Trophoblast cell (in vitro differentiated cells and primary cell): ENCODE results near the gene ABLIM2.

Source experiments
- DNase-seq, 2 donors: peaks; one replicate each; pipeline ENCODE4 v3.0.0-alpha.2; 2016
- H2AFZ ChIP-seq: 2 replicates; pipeline ENCODE4 v1.6.1; 2013; ENCODE audit warnings: low read length, moderate library complexity, mild to moderate bottlenecking; ENCODE audit not compliant: insufficient read depth, poor library complexity
- H2AK5ac ChIP-seq: 2 replicates; pipeline ENCODE4 v1.6.1; 2013; ENCODE audit warnings: mild to moderate bottlenecking, low read length
- H2BK120ac ChIP-seq: 2 replicates; pipeline ENCODE4 v1.6.1; 2013; ENCODE audit warnings: low read length, mild to moderate bottlenecking, moderate library complexity; ENCODE audit not compliant: insufficient read depth, poor library complexity
- H2BK12ac ChIP-seq: 2 replicates; pipeline ENCODE4 v1.6.1; 2013; ENCODE audit warnings: mild to moderate bottlenecking, low read length, moderate library complexity
- H2BK5ac ChIP-seq: 2 replicates; pipeline ENCODE4 v1.6.1; 2013; ENCODE audit warnings: low read length, low read depth, moderate library complexity, mild to moderate bottlenecking; ENCODE audit not compliant: poor library complexity
- H3K14ac ChIP-seq: 2 replicates; pipeline ENCODE4 v1.6.1; 2013; ENCODE audit warnings: mild to moderate bottlenecking, low read length
- H3K18ac ChIP-seq: 2 replicates; pipeline ENCODE4 v1.6.1; 2013; ENCODE audit warnings: mild to moderate bottlenecking, low read length
- H3K23ac ChIP-seq: 2 replicates; pipeline ENCODE4 v1.6.1; 2013; ENCODE audit warnings: low read length
- H3K27ac ChIP-seq: 2 replicates; pipeline ENCODE4 v1.5.1; 2013; ENCODE audit warnings: low read depth, mild to moderate bottlenecking, inconsistent platforms, low read length, moderate library complexity
- H3K27me3 ChIP-seq: 2 replicates; pipeline ENCODE4 v1.6.1; 2013; ENCODE audit warnings: inconsistent platforms, mild to moderate bottlenecking, low read length, moderate library complexity; ENCODE audit not compliant: insufficient read depth
- H3K36me3 ChIP-seq, 2 experiments: 1 replicate in 1 of 2; 2 replicates in 1 of 2; pipeline ENCODE4 v1.6.1; 2013; ENCODE audit warnings: low read length in 2 of 2, mild to moderate bottlenecking in 2 of 2, moderate library complexity in 1 of 2; ENCODE audit not compliant: insufficient read depth in 2 of 2, control insufficient read depth in 1 of 2
- H3K4ac ChIP-seq: 2 replicates; pipeline ENCODE4 v1.6.1; 2013; ENCODE audit warnings: low read depth, mild to moderate bottlenecking, low read length, moderate library complexity
- H3K4me1 ChIP-seq, 2 experiments: 1 replicate in 1 of 2; 2 replicates in 1 of 2; pipeline ENCODE4 v1.6.1; 2013; ENCODE audit warnings: low read length in 2 of 2, mild to moderate bottlenecking in 2 of 2, moderate library complexity in 1 of 2; ENCODE audit not compliant: insufficient read depth in 2 of 2, control insufficient read depth in 1 of 2
- H3K4me2 ChIP-seq: 2 replicates; pipeline ENCODE4 v1.6.1; 2013; ENCODE audit warnings: inconsistent platforms, mild to moderate bottlenecking, low read length, moderate library complexity
- H3K4me3 ChIP-seq: 2 replicates; pipeline ENCODE4 v1.5.1; 2013; ENCODE audit warnings: mild to moderate bottlenecking, low read depth, low read length, inconsistent platforms
- H3K79me1 ChIP-seq: one replicate; pipeline ENCODE4 v1.6.1; 2013; ENCODE audit warnings: low read length
- H3K79me2 ChIP-seq: 2 replicates; pipeline ENCODE4 v1.6.1; 2013; ENCODE audit warnings: low read length, mild to moderate bottlenecking; ENCODE audit not compliant: control insufficient read depth, insufficient read depth, poor library complexity
- H3K9ac ChIP-seq: 2 replicates; pipeline ENCODE4 v1.6.1; 2013; ENCODE audit warnings: mild to moderate bottlenecking, low read length
- H3K9me3 ChIP-seq: 2 replicates; pipeline ENCODE4 v1.6.1; 2013; ENCODE audit warnings: low read depth, mild to moderate bottlenecking, control low read depth, inconsistent platforms, low read length; ENCODE audit not compliant: insufficient read depth
- H4K12ac ChIP-seq: 2 replicates; pipeline ENCODE4 v1.6.1; 2013; ENCODE audit warnings: low read depth, mild to moderate bottlenecking, low read length, moderate library complexity
- H4K8ac ChIP-seq: 2 replicates; pipeline ENCODE4 v1.6.1; 2013; ENCODE audit warnings: low read depth, mild to moderate bottlenecking, low read length, moderate library complexity
- H4K91ac ChIP-seq: one replicate; pipeline ENCODE4 v1.6.1; 2013; ENCODE audit warnings: low read depth, mild to moderate bottlenecking, low read length, moderate library complexity
- WGBS: extraction: QIAGEN DNeasy Blood & Tissue Kit; methylation state at CpG from one replicate; pipeline ENCODE4 v1.1.7; 2013; ENCODE audit warnings: missing lambda C conversion rate; ENCODE audit not compliant: insufficient read length, insufficient coverage; ENCODE audit errors: extremely low coverage; 5-methylcytosine and 5-hydroxymethylcytosine counted together

Gene ABLIM2

GRCh38 chr4:7964890-7965662 lies 193.5 kb downstream of the ABLIM2 start:
- H4K91ac ChIP-seq: no peak overlapping the region
- no peak overlapping the region for H4K12ac ChIP-seq
- no peaks in the 10 kb centered on the region for H3K79me1 ChIP-seq
- H2AFZ ChIP-seq: no peak overlapping the region
- no peak overlapping the region for H3K23ac ChIP-seq
- H3K9ac ChIP-seq: no peak overlapping the region
- no peaks in the 10 kb centered on the region for H3K27me3 ChIP-seq
- peaks cover 17 to 28% of the 10 kb centered on the region in 2 experiments for H3K4me1 ChIP-seq
- DNase-seq: peak; percentile 90 to 92
- H4K8ac ChIP-seq: no peak overlapping the region
- no peak overlapping the region for H3K27ac ChIP-seq
- H3K9me3 ChIP-seq: peaks cover 3% of the 10 kb centered on the region
- no peak overlapping the region for H3K4me3 ChIP-seq
- H3K79me2 ChIP-seq: no peaks in the 10 kb centered on the region
- no CpG with 5 or more reads among the region's 23 CpGs for WGBS
- no peak overlapping the region for H3K4ac ChIP-seq
- H3K36me3 ChIP-seq: no peaks in the 10 kb centered on the region
- H3K4me2 ChIP-seq: no peak overlapping the region
- H2BK12ac ChIP-seq: no peak overlapping the region
- no peak overlapping the region for H2BK5ac ChIP-seq
- no peak overlapping the region for H3K14ac ChIP-seq
- no peak overlapping the region for H2AK5ac ChIP-seq
- no peak overlapping the region for H3K18ac ChIP-seq
- no peak overlapping the region for H2BK120ac ChIP-seq

GRCh38 chr4:7964459-7964858 lies 194.2 kb downstream of the ABLIM2 start:
- Histone ChIP-seq H3K18ac (no peak overlapping the region), H3K27ac (no peak overlapping the region), H2BK12ac (peak overlapping the region; percentile 25), H3K14ac (no peak overlapping the region), H3K4me3 (no peak overlapping the region), H4K91ac (no peak overlapping the region), H2BK120ac (no peak overlapping the region), H4K8ac (no peak overlapping the region), H3K36me3 (no peaks in the 10 kb centered on the region), H2AK5ac (no peak overlapping the region), H3K79me1 (no peaks in the 10 kb centered on the region), H3K4me1 (peaks cover 14 to 23% of the 10 kb centered on the region in 2 experiments), H3K9ac (no peak overlapping the region), H3K23ac (no peak overlapping the region), H3K79me2 (no peaks in the 10 kb centered on the region), H3K9me3 (peaks cover 3% of the 10 kb centered on the region), H3K4me2 (no peak overlapping the region), H4K12ac (no peak overlapping the region), H2BK5ac (no peak overlapping the region), H3K4ac (no peak overlapping the region), H3K27me3 (no peaks in the 10 kb centered on the region), H2AFZ (no peak overlapping the region)
- DNase-seq: peak in 1 of 2 donors; percentile 26
- WGBS: no CpG with 5 or more reads among the region's 5 CpGs

- no peaks in the 10 kb centered on the region for H3K79me2 ChIP-seq
- no CpG with 5 or more reads among the region's 12 CpGs for WGBS
- peak; percentile 52 to 61 for DNase-seq
- H3K18ac ChIP-seq: no peak overlapping the region
- no peaks in the 10 kb centered on the region for H3K79me1 ChIP-seq
- H3K4me2 ChIP-seq: no peak overlapping the region
- H3K4ac ChIP-seq: no peak overlapping the region
- peaks cover 3% of the 10 kb centered on the region for H3K9me3 ChIP-seq
- H3K27ac ChIP-seq: no peak overlapping the region
- H4K12ac ChIP-seq: no peak overlapping the region
- no peak overlapping the region for H3K23ac ChIP-seq
- H3K14ac ChIP-seq: no peak overlapping the region
- no peaks in the 10 kb centered on the region for H3K27me3 ChIP-seq
- no peak overlapping the region for H2BK120ac ChIP-seq
- H3K9ac ChIP-seq: no peak overlapping the region
- H3K4me3 ChIP-seq: no peak overlapping the region
- H2AK5ac ChIP-seq: peak overlapping the region; percentile 52
- H2AFZ ChIP-seq: no peak overlapping the region
- no peaks in the 10 kb centered on the region for H3K36me3 ChIP-seq
- peaks cover 14 to 21% of the 10 kb centered on the region in 2 experiments for H3K4me1 ChIP-seq
- no peak overlapping the region for H4K8ac ChIP-seq
- H2BK5ac ChIP-seq: no peak overlapping the region
- H4K91ac ChIP-seq: no peak overlapping the region
- peak overlapping the region; percentile 35 for H2BK12ac ChIP-seq
Measured at GRCh38 chr4:7963691-7964090, 194.9 kb downstream of the ABLIM2 start.

GRCh38 chr4:7962609-7963508 lies 195.8 kb downstream of the ABLIM2 start:
- no peaks in the 10 kb centered on the region for H3K27me3 ChIP-seq
- no peak overlapping the region for H3K4me2 ChIP-seq
- H3K36me3 ChIP-seq: no peaks in the 10 kb centered on the region
- WGBS: no CpG with 5 or more reads among the region's 17 CpGs
- no peak overlapping the region for H4K8ac ChIP-seq
- no peak overlapping the region for H4K12ac ChIP-seq
- H3K4ac ChIP-seq: no peak overlapping the region
- no peak overlapping the region for H2AFZ ChIP-seq
- no peak overlapping the region for H2BK12ac ChIP-seq
- H3K4me3 ChIP-seq: no peak overlapping the region
- no peak overlapping the region for H4K91ac ChIP-seq
- H2BK5ac ChIP-seq: no peak overlapping the region
- H3K23ac ChIP-seq: no peak overlapping the region
- peaks cover 14 to 21% of the 10 kb centered on the region in 2 experiments for H3K4me1 ChIP-seq
- no peak overlapping the region for H2BK120ac ChIP-seq
- no peak overlapping the region for H3K9ac ChIP-seq
- H3K14ac ChIP-seq: no peak overlapping the region
- H3K9me3 ChIP-seq: peaks cover 3% of the 10 kb centered on the region
- no peak overlapping the region for H3K18ac ChIP-seq
- H2AK5ac ChIP-seq: no peak overlapping the region
- no peaks in the 10 kb centered on the region for H3K79me1 ChIP-seq
- no peak overlapping the region for H3K27ac ChIP-seq
- no peaks in the 10 kb centered on the region for H3K79me2 ChIP-seq
- peak; percentile 64 to 86 for DNase-seq
